RPMI8226 (cell line): ENCODE measurements around the gene PLOD2.
"Not testable (repeated sequence)": the region's sequence is repeated elsewhere in the genome, so short reads cannot be mapped to it uniquely, and the experiment has no call there.

Experiments
- DNase-seq: peaks from one replicate; pipeline ENCODE4 v3.0.0-alpha.2; 2015

The PLOD2 gene

GRCh38 chr3:146136647-146137046 lies 24.3 kb downstream of the PLOD2 start:
- DNase-seq = no peak

GRCh38 chr3:146134348-146135117 lies 26.5 kb downstream of the PLOD2 start:
- DNase-seq = no peak

DNA sequence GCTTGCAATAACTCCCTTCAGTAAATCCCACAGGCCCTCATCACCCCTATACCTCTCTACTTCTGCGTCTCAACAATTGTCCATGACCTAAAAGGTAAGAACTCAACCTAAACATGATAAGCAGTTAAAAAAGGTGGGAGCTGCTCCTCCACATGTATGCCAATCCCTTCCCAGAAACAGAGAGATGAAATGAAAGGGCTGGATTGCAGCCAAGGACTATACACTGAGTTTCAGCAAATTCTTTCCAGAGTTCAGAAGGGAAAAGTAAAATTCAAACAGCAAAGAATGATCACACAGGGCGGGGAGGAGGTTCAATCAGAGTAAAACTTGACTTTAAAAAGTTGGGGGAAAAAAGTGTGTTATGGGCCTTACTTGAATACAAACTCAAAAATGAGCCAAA lies 27.5 kb downstream of the PLOD2 start:
- DNase-seq = no peak

- DNase-seq = no peak
Measured at GRCh38 chr3:146131616-146132410, 29.2 kb downstream of the PLOD2 start.

- no peak for DNase-seq
Measured at GRCh38 chr3:146130881-146131371, 30.1 kb downstream of the PLOD2 start.

GRCh38 chr3:146129750-146130149 lies 31.2 kb downstream of the PLOD2 start:
- no peak for DNase-seq

- no peak for DNase-seq
Measured at GRCh38 chr3:146128939-146129338, 32.0 kb downstream of the PLOD2 start.

DNA sequence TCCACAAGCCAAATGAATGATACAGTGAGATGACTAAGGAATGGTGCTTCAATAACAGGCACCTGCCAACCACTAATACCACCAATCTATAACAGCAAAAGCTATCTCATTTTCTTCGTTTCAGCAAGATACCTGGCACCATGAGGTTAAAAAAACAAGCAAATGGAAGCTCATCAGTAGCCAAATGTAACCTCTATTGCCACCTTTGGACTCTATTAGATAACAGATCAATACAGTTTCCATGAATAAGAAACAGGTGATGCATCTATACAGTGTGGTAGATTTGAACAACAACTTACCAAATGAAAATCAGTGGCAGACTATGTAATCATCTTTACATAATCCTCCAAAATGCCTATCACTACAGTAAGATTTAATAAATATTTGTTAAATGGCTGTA lies 32.8 kb downstream of the PLOD2 start:
- DNase-seq = no peak

DNA sequence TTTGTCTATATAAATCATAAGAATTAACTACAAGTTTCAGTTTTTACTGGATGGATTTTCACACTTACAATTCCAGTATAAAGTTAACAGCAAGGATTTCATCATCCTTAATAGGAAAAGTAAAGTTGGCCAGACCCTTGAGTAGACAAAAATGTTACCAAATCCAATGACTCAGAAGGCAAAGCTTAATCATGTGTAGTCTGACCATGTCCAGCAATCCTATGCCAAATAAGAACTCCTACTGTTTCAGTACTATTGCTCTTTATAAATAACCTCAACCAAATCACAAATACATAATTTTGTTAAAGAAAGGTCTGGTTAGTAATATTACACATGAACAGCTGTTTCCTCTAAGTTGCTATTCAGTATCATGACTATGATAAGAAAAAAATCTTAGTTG lies 35.0 kb downstream of the PLOD2 start:
- no peak for DNase-seq

- no peak for DNase-seq
Measured at GRCh38 chr3:146124126-146124801, 36.7 kb downstream of the PLOD2 start.

- DNase-seq = no peak
Measured at GRCh38 chr3:146117406-146118285, 43.3 kb downstream of the PLOD2 start.

DNA sequence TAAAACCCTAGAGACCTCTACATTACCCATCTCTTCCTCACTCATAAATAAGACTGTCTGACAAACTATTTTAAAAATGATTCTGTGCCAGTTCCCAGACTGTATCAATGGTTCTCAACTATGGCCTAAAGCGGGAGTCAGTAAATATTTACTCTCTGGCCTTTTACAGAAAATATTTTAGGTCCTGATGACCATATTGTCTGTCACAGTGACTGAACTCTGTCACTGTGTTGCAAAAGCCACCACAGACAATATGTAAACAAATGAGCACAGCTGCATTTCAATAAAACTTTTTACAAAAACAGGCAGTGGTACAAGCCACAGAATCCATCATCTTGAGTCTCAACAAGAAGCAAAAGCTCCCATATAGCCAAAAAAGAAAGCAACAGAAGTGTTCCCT lies 45.4 kb downstream of the PLOD2 start:
- DNase-seq = no peak

GRCh38 chr3:146113804-146114203 lies 47.2 kb downstream of the PLOD2 start:
- not testable (repeated sequence) for DNase-seq

GRCh38 chr3:146111337-146111736 lies 49.6 kb downstream of the PLOD2 start:
- DNase-seq = no peak

GRCh38 chr3:146110161-146110560 lies 50.8 kb downstream of the PLOD2 start:
- no peak for DNase-seq

DNA sequence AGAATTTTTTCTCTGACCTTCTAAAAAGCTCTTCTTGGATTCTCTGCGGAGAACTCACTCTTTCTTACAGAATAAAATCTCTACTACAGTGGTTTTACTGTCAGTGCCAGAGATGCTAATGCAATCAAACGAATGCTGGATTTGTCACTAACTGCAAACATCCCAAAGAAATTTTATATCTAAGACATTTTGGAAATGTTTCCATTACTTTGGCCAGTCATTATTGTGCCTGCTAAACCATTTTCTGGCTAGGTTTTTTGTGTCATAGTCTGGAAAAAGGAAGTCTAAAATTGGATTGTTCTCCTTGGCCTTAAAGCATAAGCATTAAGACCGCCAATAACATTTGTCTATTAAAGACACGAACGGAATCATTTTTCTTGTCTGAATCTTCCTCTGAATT lies 54.0 kb downstream of the PLOD2 start:
- DNase-seq = no peak

DNA sequence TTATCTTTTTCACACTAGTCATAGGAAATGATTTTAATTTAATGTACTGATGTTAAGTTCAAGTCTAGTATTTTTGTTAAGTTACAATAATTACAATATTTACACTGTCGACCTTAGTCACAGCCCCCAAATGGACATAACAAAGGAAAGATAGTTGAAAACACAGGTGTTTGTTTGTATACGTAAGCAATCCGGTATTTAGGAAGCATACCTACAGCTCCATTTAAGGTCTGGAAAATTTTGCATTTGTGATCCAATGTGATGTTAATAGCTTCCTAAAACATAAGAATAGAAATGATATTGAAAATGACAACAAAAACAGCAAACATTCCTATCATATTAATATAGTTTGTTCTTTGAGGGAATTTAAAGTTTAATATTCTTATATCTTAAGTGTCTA lies 56.9 kb downstream of the PLOD2 start:
- DNase-seq = no peak

- DNase-seq = no peak
Measured at GRCh38 chr3:146102885-146103284, 58.1 kb downstream of the PLOD2 start.

- DNase-seq = no peak
Measured at GRCh38 chr3:146101538-146101937, 59.4 kb downstream of the PLOD2 start.

- no peak for DNase-seq
Measured at GRCh38 chr3:146100825-146101444, 60.0 kb downstream of the PLOD2 start.

- DNase-seq = no peak
Measured at GRCh38 chr3:146100180-146100579, 60.8 kb downstream of the PLOD2 start.

GRCh38 chr3:146099316-146099715 lies 61.7 kb downstream of the PLOD2 start:
- DNase-seq = no peak
